NCI-H2107 treated with DMSO at 0.1 percent for 48 hours (cell line): Measurements from ENCODE around the gene NRCAM.

Experiments
- DNase-seq: peaks from one replicate; lab custom pipeline; 2025; ENCODE audit not compliant: unreplicated experiment; lab: John Stamatoyannopoulos, UW

NRCAM gene

GRCh38 chr7:108252177-108252576 is 204.1 kb downstream of the NRCAM start:
- no peak for DNase-seq

- DNase-seq: no peak
Measured at GRCh38 chr7:108251700-108252099, 204.5 kb downstream of the NRCAM start.

GRCh38 chr7:108249453-108249852 is 206.8 kb downstream of the NRCAM start:
- DNase-seq: no peak

GRCh38 chr7:108248821-108249220 is 207.4 kb downstream of the NRCAM start:
- no peak for DNase-seq

- no peak for DNase-seq
Measured at GRCh38 chr7:108248418-108248817, 207.8 kb downstream of the NRCAM start.

GRCh38 chr7:108247614-108248013 is 208.6 kb downstream of the NRCAM start:
- no peak for DNase-seq

- peak; percentile 35 for DNase-seq
Measured at GRCh38 chr7:108246227-108246837, 209.9 kb downstream of the NRCAM start.

GRCh38 chr7:108245523-108246226 is 210.6 kb downstream of the NRCAM start:
- DNase-seq: no peak

GRCh38 chr7:108244110-108244509 is 212.1 kb downstream of the NRCAM start:
- DNase-seq: no peak

GRCh38 chr7:108239501-108240225 is 216.6 kb downstream of the NRCAM start:
- peak; percentile 85 for DNase-seq

GRCh38 chr7:108236681-108237415 is 219.4 kb downstream of the NRCAM start:
- DNase-seq: peak; percentile 52

- DNase-seq: no peak
Measured at GRCh38 chr7:108235451-108236061, 220.7 kb downstream of the NRCAM start.

- DNase-seq: no peak
Measured at GRCh38 chr7:108234971-108235450, 221.2 kb downstream of the NRCAM start.

GRCh38 chr7:108234281-108234680 is 222.0 kb downstream of the NRCAM start:
- no peak for DNase-seq

- DNase-seq: no peak
Measured at GRCh38 chr7:108232076-108232475, 224.2 kb downstream of the NRCAM start.

GRCh38 chr7:108231221-108231620 is 225.0 kb downstream of the NRCAM start:
- no peak for DNase-seq

GRCh38 chr7:108227366-108227765 is 228.9 kb downstream of the NRCAM start:
- DNase-seq: no peak

GRCh38 chr7:108226816-108227299 is 229.4 kb downstream of the NRCAM start:
- no peak for DNase-seq

GRCh38 chr7:108225531-108226181 is 230.6 kb downstream of the NRCAM start:
- no peak for DNase-seq

- DNase-seq: no peak
Measured at GRCh38 chr7:108224387-108224786, 231.8 kb downstream of the NRCAM start.
